CD4-positive, alpha-beta T cell treated with Interleukin-4 for 4 hours (primary cell): Measurements from ENCODE around the gene MYPN.
"Not testable (repeated sequence)": the region's sequence is repeated elsewhere in the genome, so short reads cannot be mapped to it uniquely, and the experiment has no call there.

ENCODE experiments used
- DNase-seq: peaks from one replicate; pipeline ENCODE4 v3.0.0-alpha.2; 2020

MYPN gene

DNA sequence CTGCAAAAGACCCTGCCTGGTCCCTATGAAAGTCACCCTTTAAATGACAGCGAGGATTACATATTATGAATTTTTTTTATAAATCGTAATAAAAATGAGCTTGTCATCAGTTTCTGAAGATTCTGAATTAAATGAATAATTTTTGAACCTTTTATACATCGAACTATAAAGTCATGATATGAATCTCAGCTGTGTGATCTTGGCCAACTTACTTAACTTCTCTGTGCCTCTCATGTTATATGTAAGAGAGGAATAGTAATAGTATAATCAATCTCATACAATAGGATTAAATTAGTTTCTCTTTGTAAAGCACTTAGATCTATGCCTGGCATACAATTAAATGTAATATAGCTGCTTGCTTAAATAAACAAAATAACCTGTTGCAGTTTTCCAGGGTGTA lies 127.9 kb downstream of the MYPN start:
- DNase-seq = no peak

DNA sequence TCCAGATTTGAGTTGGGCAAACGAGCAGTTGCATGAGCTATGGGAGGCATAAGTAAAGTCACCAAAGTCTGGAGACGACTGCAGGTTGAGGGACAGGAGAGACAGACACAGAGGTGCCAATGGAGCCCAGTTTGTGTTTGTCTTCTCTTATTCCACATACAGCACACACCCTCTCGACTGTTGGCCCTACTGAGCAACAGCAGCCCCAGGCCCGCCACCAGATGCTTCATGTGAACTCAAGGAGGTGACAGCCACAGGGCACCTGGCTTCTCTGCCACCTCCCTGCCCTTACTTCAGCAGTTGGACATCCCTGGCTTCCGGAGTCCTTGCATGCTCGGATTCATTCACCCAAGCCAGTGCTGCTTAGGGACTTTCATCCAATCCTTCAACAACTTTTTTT lies 129.1 kb downstream of the MYPN start:
- no peak for DNase-seq

DNA sequence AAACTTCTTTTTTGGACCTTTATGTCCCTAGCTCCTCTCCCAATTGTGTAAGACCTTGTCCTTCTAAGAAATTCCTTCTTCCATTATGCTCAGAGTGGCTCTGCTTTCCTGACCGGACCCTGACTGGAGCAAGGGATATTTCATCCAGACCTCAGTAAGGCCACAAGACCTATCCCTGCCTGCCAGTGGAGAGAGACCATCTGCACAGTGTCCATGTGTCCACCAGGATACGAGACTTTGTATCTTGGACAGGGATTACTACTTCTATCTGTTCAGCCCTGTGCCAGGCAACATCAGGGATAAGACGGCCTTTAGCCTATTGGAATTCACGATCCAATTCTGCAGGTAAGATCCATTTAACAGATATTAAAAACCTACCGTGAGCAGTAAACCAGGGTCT lies 129.8 kb downstream of the MYPN start:
- no peak for DNase-seq

DNA sequence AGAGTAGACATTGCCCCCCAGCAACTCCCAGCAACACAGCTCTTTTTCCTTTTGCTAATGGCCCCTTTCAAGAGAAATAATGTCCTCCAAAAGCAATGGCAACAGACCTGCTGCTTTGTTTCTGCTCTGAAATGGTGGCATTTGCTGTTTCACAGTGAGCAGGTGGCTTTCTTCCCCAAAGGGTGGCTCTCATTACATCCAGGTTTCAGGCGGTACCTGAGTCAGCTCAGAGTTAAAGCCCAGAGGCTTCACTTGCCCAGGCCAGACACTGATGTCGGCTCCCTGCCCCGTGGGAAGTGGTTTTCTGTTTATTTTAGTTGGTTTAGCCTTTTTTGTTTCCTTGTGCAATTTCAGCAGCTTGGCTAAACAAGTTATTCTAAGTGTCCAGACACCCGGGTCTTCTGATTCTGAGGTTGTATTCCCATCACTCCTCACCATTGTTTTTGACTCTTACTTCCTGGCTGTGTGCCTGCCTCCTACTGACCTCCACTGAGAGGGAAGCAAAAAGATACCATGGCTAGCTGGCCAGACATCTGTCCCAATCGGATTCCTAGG lies 130.4 kb downstream of the MYPN start:
- DNase-seq = no peak

DNA sequence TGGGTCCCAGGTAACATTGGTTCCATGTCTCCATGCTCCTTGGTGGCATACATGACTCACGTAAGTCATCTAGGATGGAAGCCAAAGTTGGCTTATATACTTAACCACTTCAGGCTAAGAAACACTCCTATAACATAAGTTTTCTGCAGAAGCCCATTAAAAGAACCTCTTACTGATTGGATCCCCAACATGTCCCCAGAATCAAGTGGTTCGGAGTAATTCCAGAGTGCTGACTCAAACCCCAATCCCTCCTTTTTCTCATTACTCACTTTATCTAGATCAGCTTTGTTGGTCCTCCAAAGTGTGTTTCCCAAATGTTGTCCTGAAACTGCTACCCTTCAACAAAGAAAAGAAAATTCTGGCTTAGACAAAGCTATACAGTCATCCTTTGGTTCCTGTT lies 132.8 kb downstream of the MYPN start:
- no peak for DNase-seq

DNA sequence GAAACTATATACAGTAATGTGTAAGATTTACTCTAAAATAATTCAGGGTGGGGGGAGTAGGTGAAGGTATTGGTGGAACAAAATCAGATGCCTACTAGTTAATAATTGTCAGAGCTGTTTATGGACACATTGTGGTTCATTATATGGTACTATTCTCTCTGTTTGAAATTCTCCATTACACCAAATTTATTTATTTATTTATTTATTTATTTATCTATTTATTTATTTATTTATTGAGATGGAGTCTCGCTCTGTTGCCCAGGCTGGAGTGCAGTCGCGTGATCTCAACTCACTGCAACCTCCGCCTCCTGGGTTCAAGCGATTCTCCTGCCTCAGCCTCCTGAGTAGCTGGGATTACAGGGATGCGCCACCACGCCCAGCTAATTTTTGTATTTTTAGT lies 137.1 kb downstream of the MYPN start:
- not testable (repeated sequence) for DNase-seq

DNA sequence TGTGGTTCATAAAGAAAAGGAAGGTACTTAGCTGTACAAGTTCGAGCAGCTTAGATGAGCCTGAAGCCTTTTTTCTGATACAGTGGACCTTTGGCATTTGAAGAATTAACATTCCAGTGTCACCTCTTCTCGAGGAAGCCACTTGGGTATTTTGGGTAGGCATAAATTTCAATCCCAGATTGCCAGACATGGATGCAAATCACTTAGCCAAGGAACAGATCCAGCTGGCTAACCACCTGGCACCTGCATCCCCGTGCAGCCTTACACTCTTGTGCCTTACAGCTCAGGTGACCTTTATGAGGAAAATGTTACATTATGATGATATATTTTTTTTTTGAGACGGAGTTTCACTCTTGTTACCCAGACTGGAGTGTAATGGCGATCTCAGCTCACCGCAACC lies 138.6 kb downstream of the MYPN start:
- no peak for DNase-seq

DNA sequence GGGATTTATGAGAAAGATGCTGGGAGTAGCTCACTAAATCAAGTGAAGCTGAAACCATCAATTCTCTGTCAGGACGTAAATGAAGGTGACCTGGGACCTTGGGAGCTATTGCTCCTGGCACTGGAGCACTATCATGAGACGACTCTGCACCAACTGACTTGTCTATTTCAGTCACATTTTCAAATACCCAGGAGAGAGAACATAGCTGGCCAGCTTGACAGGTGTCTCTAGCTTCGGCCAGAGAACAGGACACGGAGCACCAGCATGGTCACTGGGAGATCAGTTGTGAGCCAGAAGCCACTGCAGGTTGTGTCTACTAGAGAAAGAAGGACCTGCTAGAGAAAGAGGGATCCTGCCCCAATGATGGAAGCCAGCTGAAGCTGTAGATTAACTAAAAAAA lies 140.0 kb downstream of the MYPN start:
- no peak for DNase-seq

DNA sequence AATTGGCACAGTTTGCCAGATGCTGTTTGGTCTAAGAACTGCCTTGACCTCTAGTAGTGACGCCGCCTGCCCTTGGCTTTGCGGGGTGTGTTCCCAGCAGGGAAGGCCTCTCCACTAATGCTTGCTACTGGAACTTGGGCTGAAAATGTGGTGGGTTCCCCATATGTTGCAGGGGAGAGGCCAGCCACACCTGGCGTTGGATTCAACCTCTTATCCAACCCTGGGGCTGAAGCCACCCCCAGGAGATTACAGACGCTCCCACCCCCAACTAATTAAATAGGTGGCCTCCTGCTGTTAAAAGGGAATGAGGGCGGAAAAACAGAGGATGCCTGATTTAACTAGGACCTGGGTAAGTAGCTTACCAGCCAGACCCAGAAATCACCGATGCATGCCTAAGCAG lies 141.9 kb downstream of the MYPN start:
- DNase-seq = no peak

DNA sequence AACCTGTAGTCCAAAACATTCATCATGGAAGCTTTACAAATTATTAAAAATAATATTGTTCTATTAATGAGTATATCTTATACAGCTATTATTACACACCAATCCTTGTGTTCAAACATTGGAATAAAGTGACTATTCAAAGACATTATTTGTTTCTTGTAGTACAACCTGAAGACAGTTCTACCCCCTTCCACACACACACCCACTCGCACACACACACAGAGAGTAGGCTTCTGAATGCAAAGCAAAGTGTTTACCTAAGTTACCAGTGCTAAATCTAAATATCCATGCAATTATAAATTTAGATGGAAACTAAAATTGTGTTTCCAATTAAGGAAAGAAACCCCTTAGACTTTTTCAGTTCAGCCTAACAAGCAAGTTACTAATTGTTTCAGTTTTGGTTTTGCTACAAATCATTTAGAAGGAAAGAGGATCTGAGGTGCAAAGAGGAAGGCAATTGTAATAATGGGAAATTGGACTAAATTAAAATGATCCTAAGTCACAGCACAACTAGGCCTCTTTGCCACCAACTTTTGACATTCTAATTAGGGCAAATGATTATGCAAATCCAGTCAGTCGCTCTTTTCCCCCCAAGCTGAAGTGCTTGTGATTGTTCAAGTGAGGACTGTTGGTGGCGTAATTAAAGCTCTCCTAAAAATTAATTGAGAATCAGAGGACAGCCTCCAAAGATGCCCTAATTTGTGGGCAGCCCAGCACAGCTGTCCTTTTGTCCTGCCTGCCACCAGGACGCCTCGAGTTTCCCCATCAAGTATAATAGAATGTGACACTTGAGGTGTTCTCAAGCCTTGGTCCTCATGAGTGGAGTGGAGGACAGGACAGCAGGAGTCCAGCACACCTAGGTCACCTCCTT lies 142.6 kb downstream of the MYPN start:
- DNase-seq = no peak

DNA sequence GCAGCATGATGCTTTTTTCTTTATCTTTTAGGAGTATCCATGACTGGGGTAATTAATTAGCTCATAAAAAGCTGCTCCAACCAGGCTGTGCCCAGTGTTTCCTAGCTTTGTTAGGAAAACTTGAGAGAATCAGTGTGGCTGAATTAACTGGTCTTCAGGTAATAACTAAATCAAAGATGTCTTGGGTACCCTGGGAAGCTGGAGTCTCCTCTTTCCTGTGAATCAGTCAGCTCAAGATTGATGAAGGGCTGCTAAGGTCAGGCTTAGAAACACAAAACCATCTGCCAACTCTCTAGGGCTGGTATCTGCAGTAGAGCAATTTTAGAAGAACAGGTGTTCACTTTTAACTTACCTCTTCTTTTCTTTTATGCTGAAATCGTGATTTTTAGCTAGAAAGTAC lies 144.1 kb downstream of the MYPN start:
- no peak for DNase-seq

DNA sequence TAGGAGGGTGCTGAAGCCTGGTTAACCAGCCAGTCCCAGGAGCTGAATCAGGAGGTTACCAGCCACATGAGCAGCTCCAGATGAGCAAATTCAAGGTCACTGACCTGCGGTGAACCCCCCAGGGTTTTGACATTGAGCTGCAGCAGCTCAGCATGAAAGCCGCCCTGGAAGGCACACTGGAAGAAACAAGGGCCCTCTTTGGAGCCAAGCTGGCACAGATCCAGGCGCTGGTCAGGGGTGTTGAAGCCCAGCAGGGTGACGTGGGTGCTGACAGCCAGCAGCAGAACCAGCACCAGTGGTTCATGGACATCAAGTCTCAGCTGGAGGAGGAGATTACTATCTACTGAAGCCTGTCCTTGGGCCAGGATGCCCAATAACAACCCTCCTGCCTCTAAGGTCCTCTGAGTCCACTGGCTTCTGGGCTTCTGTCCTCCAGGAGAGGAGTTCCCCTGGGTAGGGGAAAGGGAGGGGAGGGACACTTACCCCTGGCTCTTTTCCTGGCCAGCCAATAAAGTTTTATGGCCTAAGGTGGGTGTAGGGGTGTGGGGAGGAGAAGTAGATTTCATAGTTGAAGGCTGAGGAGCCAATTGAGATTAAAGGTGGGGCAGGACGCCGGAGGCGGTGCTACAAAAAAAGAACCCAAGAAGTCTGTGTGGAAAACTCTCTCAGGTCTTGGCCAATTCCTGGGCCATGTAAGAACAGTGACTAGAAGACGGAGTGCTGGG lies 152.0 kb downstream of the MYPN start:
- DNase-seq = no peak
